PFSK-1 (cell line): ENCODE results near the gene MMD.

Experiments
- POLR2AphosphoS5 ChIP-seq: IDR thresholded peaks from 2 replicates; pipeline ENCODE4 v1.6.1; 2012; ENCODE audit warnings: low read depth, mild to moderate bottlenecking, control low read depth, low read length, moderate library complexity
- TAF1 ChIP-seq: IDR thresholded peaks from 2 replicates; pipeline ENCODE4 v1.6.1; 2012; ENCODE audit warnings: low read length, control low read depth, borderline replicate concordance; ENCODE audit not compliant: insufficient read depth
- TF ChIP-seq, protein P1 (sequence below), 2 experiments: IDR thresholded peaks; 2 replicates each; pipeline versions ENCODE4 v1.6.1 to v1.8.0; 2011 to 2012; ENCODE audit warnings: low read depth in 2 of 2, low read length in 2 of 2, control low read depth in 1 of 2, inconsistent platforms in 1 of 2, mild to moderate bottlenecking in 1 of 2, moderate library complexity in 1 of 2; ENCODE audit not compliant: insufficient read depth in 1 of 2

DNA sequence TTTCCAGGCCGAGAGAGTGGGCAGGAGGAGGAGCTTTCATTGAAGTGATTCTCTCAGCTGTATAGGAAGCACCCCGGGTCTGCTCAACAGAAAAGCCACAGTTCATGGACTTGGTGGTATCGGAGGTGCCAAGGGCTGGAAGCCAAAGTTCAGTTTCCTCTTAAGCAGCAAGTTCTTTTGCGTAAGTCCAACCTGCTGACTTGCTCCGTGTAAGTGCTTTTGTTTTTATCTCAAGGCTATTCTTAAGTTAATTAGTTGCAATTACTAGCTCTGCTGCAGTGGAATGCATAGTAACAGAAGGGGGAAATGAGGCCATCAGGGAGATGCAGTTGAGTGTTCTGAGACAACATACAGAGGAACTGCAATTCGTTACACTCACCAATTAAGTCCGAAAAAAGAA lies 45.0 kb upstream of the MMD start:
- TF ChIP-seq, protein P1, sequence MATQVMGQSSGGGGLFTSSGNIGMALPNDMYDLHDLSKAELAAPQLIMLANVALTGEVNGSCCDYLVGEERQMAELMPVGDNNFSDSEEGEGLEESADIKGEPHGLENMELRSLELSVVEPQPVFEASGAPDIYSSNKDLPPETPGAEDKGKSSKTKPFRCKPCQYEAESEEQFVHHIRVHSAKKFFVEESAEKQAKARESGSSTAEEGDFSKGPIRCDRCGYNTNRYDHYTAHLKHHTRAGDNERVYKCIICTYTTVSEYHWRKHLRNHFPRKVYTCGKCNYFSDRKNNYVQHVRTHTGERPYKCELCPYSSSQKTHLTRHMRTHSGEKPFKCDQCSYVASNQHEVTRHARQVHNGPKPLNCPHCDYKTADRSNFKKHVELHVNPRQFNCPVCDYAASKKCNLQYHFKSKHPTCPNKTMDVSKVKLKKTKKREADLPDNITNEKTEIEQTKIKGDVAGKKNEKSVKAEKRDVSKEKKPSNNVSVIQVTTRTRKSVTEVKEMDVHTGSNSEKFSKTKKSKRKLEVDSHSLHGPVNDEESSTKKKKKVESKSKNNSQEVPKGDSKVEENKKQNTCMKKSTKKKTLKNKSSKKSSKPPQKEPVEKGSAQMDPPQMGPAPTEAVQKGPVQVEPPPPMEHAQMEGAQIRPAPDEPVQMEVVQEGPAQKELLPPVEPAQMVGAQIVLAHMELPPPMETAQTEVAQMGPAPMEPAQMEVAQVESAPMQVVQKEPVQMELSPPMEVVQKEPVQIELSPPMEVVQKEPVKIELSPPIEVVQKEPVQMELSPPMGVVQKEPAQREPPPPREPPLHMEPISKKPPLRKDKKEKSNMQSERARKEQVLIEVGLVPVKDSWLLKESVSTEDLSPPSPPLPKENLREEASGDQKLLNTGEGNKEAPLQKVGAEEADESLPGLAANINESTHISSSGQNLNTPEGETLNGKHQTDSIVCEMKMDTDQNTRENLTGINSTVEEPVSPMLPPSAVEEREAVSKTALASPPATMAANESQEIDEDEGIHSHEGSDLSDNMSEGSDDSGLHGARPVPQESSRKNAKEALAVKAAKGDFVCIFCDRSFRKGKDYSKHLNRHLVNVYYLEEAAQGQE (IDR thresholded peaks at IDR 0.05; ENCODE audit: insufficient read depth in 1 of 2, low read depth in 2 of 2, low read length in 2 of 2): no peak
- TF ChIP-seq TAF1: no peak
- no peak for TF ChIP-seq POLR2AphosphoS5
